NCI-H446 (cell line): ENCODE measurements around the gene WDR73.
"Not testable (repeated sequence)": the region's sequence is repeated elsewhere in the genome, so short reads cannot be mapped to it uniquely, and the experiment has no call there.

Experiments used
- DNase-seq, 2 experiments: peaks; one replicate each; lab custom pipeline; 2025; lab: John Stamatoyannopoulos, UW

Gene WDR73

GRCh38 chr15:84653910-84654688 lies at the start of gene WDR73:
Gene WDR73, minus strand, starts transcription at chr15:84654283. Its CDS starts 9 bp downstream, at chr15:84654274.
- peak; percentile 86 to 95 for DNase-seq

GRCh38 chr15:84703808-84704207 lies 49.7 kb upstream of the WDR73 start:
- no peak for DNase-seq

GRCh38 chr15:84702961-84703482 lies 48.9 kb upstream of the WDR73 start:
- no peak for DNase-seq

GRCh38 chr15:84699538-84700191 lies 45.6 kb upstream of the WDR73 start:
- no peak for DNase-seq

- DNase-seq = no peak
Observed at GRCh38 chr15:84697236-84697990, 43.3 kb upstream of the WDR73 start.

GRCh38 chr15:84696757-84697156 lies 42.7 kb upstream of the WDR73 start:
- DNase-seq = no peak

GRCh38 chr15:84690342-84690741 lies 36.3 kb upstream of the WDR73 start:
- DNase-seq = no peak

- DNase-seq = no peak
Observed at GRCh38 chr15:84689858-84690257, 35.8 kb upstream of the WDR73 start.

- not testable (repeated sequence) for DNase-seq
Observed at GRCh38 chr15:84686446-84686845, 32.4 kb upstream of the WDR73 start.

- DNase-seq = peak; percentile 8 to 73
Observed at GRCh38 chr15:84685304-84685703, 31.2 kb upstream of the WDR73 start.

GRCh38 chr15:84684092-84684491 lies 30.0 kb upstream of the WDR73 start:
- DNase-seq = no peak

- no peak for DNase-seq
Observed at GRCh38 chr15:84681831-84682230, 27.7 kb upstream of the WDR73 start.

GRCh38 chr15:84671211-84671610 lies 17.1 kb upstream of the WDR73 start:
- DNase-seq = no peak

- no peak for DNase-seq
Observed at GRCh38 chr15:84669726-84670125, 15.6 kb upstream of the WDR73 start.

GRCh38 chr15:84668221-84668982 lies 14.3 kb upstream of the WDR73 start:
- no peak for DNase-seq

- no peak for DNase-seq
Observed at GRCh38 chr15:84666373-84666772, 12.3 kb upstream of the WDR73 start.

GRCh38 chr15:84661001-84661400 lies 6.9 kb upstream of the WDR73 start:
- no peak for DNase-seq

GRCh38 chr15:84659904-84660781 lies 6.1 kb upstream of the WDR73 start:
- no peak for DNase-seq

GRCh38 chr15:84658788-84659411 lies 4.8 kb upstream of the WDR73 start:
- no peak for DNase-seq

GRCh38 chr15:84658080-84658787 lies 4.2 kb upstream of the WDR73 start, which contains the start of gene NMB:
Gene NMB, minus strand, starts transcription at chr15:84658199. Its CDS starts 47 bp downstream, at chr15:84658152.
- peak; percentile 46 to 71 for DNase-seq
